H9 (cell line): ENCODE data around the gene RNU4-1. TPM values are rescaled to one million over a fixed set of nuclear protein-coding genes. Genes with fewer than 3 reads are reported as not detected.

Experiments used
- DNase-seq: peaks from one replicate; pipeline ENCODE4 v3.0.0-alpha.2; 2017
- H2AFZ ChIP-seq: one replicate; pipeline ENCODE4 v1.6.1; 2013; ENCODE audit warnings: mild to moderate bottlenecking, low read length, control low read depth, moderate library complexity
- H2AK5ac ChIP-seq: 2 replicates; pipeline ENCODE4 v1.6.1; 2013; ENCODE audit warnings: low read length, control low read depth, mixed read lengths; ENCODE audit not compliant: insufficient read length
- H2BK120ac ChIP-seq: one replicate; pipeline ENCODE4 v1.6.1; 2013; ENCODE audit warnings: low read depth, mild to moderate bottlenecking, low read length, control low read depth, inconsistent platforms; ENCODE audit not compliant: poor library complexity, severe bottlenecking
- H2BK12ac ChIP-seq: 2 replicates; pipeline ENCODE4 v1.6.1; 2013; ENCODE audit warnings: low read length, control low read depth, mixed read lengths, low read depth; ENCODE audit not compliant: insufficient read length
- H2BK15ac ChIP-seq: 2 replicates; pipeline ENCODE4 v1.6.1; 2013; ENCODE audit warnings: low read depth, low read length, control low read depth
- H2BK20ac ChIP-seq: one replicate; pipeline ENCODE4 v1.6.1; 2013; ENCODE audit warnings: low read depth, mild to moderate bottlenecking, low read length, control low read depth, inconsistent platforms; ENCODE audit not compliant: poor library complexity, severe bottlenecking
- H2BK5ac ChIP-seq: 2 replicates; pipeline ENCODE4 v1.6.1; 2013; ENCODE audit warnings: low read length, control low read depth, mixed read lengths; ENCODE audit not compliant: insufficient read length
- H3K14ac ChIP-seq: 2 replicates; pipeline ENCODE4 v1.6.1; 2013; ENCODE audit warnings: low read length, control low read depth; ENCODE audit not compliant: insufficient read depth
- H3K18ac ChIP-seq: 2 replicates; pipeline ENCODE4 v1.6.1; 2013; ENCODE audit warnings: low read depth, mild to moderate bottlenecking, mixed read lengths, low read length, control low read depth; ENCODE audit not compliant: insufficient read length
- H3K23ac ChIP-seq: 2 replicates; pipeline ENCODE4 v1.6.1; 2013; ENCODE audit warnings: low read length, control low read depth, mixed read lengths, low read depth; ENCODE audit not compliant: insufficient read length
- H3K23me2 ChIP-seq: 2 replicates; pipeline ENCODE4 v1.6.1; 2013; ENCODE audit warnings: low read depth, mild to moderate bottlenecking, mixed read lengths, low read length, control low read depth; ENCODE audit not compliant: insufficient read length, poor library complexity, severe bottlenecking
- H3K27ac ChIP-seq: 2 replicates; pipeline ENCODE4 v1.5.1; 2013; ENCODE audit warnings: low read length, control low read depth, mixed read lengths, low read depth; ENCODE audit not compliant: insufficient read length
- H3K27me3 ChIP-seq: 2 replicates; pipeline ENCODE4 v1.6.1; 2013; ENCODE audit warnings: low read length, control low read depth, inconsistent platforms; ENCODE audit not compliant: insufficient read depth
- H3K4ac ChIP-seq: 2 replicates; pipeline ENCODE4 v1.6.1; 2013; ENCODE audit warnings: low read depth, mild to moderate bottlenecking, control low read depth, inconsistent platforms, low read length, moderate library complexity
- H3K4me1 ChIP-seq: 2 replicates; pipeline ENCODE4 v1.6.1; 2013; ENCODE audit warnings: low read length, control low read depth, inconsistent platforms; ENCODE audit not compliant: insufficient read depth
- H3K4me2 ChIP-seq: 2 replicates; pipeline ENCODE4 v1.6.1; 2013; ENCODE audit warnings: low read length, control low read depth, mixed read lengths; ENCODE audit not compliant: insufficient read length, insufficient read depth
- H3K56ac ChIP-seq: 2 replicates; pipeline ENCODE4 v1.6.1; 2013; ENCODE audit warnings: low read depth, mild to moderate bottlenecking, mixed read lengths, low read length, control low read depth; ENCODE audit not compliant: insufficient read length
- H3K79me1 ChIP-seq: 2 replicates; pipeline ENCODE4 v1.6.1; 2013; ENCODE audit warnings: low read depth, mild to moderate bottlenecking, moderate library complexity, low read length, control low read depth, inconsistent platforms; ENCODE audit not compliant: insufficient read depth, poor library complexity, severe bottlenecking
- H3K79me2 ChIP-seq: 2 replicates; pipeline ENCODE4 v1.6.1; 2013; ENCODE audit warnings: low read length, control low read depth, inconsistent platforms; ENCODE audit not compliant: insufficient read depth
- H3K9ac ChIP-seq: 2 replicates; pipeline ENCODE4 v1.6.1; 2013; ENCODE audit warnings: low read length, control low read depth, mixed read lengths; ENCODE audit not compliant: insufficient read length; ENCODE audit errors: extremely low read depth
- H3K9me3 ChIP-seq: one replicate; pipeline ENCODE4 v1.6.1; 2013; ENCODE audit warnings: low read depth, low read length, inconsistent platforms; ENCODE audit not compliant: control insufficient read depth
- H3T11ph ChIP-seq: one replicate; pipeline ENCODE4 v1.6.1; 2013; ENCODE audit warnings: mild to moderate bottlenecking, low read length, control low read depth, inconsistent platforms
- H4K20me1 ChIP-seq: one replicate; pipeline ENCODE4 v1.6.1; 2013; ENCODE audit not compliant: control insufficient read depth, insufficient read length, insufficient read depth
- H4K5ac ChIP-seq: 2 replicates; pipeline ENCODE4 v1.6.1; 2013; ENCODE audit warnings: low read depth, mild to moderate bottlenecking, mixed read lengths, low read length, control low read depth; ENCODE audit not compliant: insufficient read length
- H4K8ac ChIP-seq: replicated peaks from 2 replicates; pipeline ENCODE4 v1.6.1; 2013; ENCODE audit warnings: low read length, control low read depth, mixed read lengths, low read depth; ENCODE audit not compliant: insufficient read length
- H4K91ac ChIP-seq: 2 replicates; pipeline ENCODE4 v1.6.1; 2013; ENCODE audit warnings: low read depth, mild to moderate bottlenecking, moderate library complexity, mixed read lengths, low read length, control low read depth; ENCODE audit not compliant: insufficient read length
- H3K27ac Mint-ChIP-seq, 3 experiments: 2 replicates in 2 of 3; 3 replicates in 1 of 3; pipeline ENCODE4 v1.8.0; 2020 to 2021; ENCODE audit warnings: mixed read lengths in 3 of 3, mild to moderate bottlenecking in 1 of 3, moderate library complexity in 1 of 3
- H3K27me3 Mint-ChIP-seq: 2 replicates; pipeline ENCODE4 v1.8.0; 2021; ENCODE audit warnings: low read depth, mild to moderate bottlenecking, moderate library complexity, mixed read lengths
- H3K36me3 Mint-ChIP-seq, 3 experiments: 2 replicates in 2 of 3; 3 replicates in 1 of 3; pipeline ENCODE4 v1.8.0; 2020 to 2021; ENCODE audit warnings: low read depth in 3 of 3, mixed read lengths in 3 of 3; ENCODE audit not compliant: insufficient read depth in 1 of 3
- H3K4me1 Mint-ChIP-seq, 2 experiments: 2 replicates each; pipeline ENCODE4 v1.8.0; 2020; ENCODE audit warnings: mixed read lengths in 2 of 2
- H3K4me3 Mint-ChIP-seq, 2 experiments: 2 replicates in 1 of 2; 3 replicates in 1 of 2; pipeline ENCODE4 v1.8.0; 2020 to 2021; ENCODE audit warnings: mild to moderate bottlenecking in 2 of 2, mixed read lengths in 2 of 2, moderate library complexity in 1 of 2
- H3K9me3 Mint-ChIP-seq, 2 experiments: 2 replicates in 1 of 2; 3 replicates in 1 of 2; pipeline ENCODE4 v1.8.0; 2020; ENCODE audit warnings: mild to moderate bottlenecking in 2 of 2, mixed read lengths in 2 of 2, moderate library complexity in 1 of 2
- whole genome bisulfite sequencing: extraction: QIAGEN DNeasy Blood & Tissue Kit; methylation state at CpG from one replicate; pipeline ENCODE4 v1.1.7; 2013; ENCODE audit warnings: missing lambda C conversion rate, low lambda C conversion rate, mixed read lengths; ENCODE audit not compliant: insufficient read length; ENCODE audit errors: extremely low coverage; 5-methylcytosine and 5-hydroxymethylcytosine counted together
- total RNA-seq: library from RNA; stranded (reverse); gene quantifications from 2 replicates; pipeline ENCODE4 v1.2.1, GENCODE V29; 2021
- TF ChIP-seq, protein P1 (sequence below): fragments of 200-600 bp; sonication (generic); conservative IDR thresholded peaks from 3 replicates; pipeline ENCODE4 v1.8.0; 2021; ENCODE audit warnings: antibody characterized with exemption, mild to moderate bottlenecking

The RNU4-1 gene
- total RNA-seq, 1 experiment from 2014 or later, result 3,262 TPM

DNA sequence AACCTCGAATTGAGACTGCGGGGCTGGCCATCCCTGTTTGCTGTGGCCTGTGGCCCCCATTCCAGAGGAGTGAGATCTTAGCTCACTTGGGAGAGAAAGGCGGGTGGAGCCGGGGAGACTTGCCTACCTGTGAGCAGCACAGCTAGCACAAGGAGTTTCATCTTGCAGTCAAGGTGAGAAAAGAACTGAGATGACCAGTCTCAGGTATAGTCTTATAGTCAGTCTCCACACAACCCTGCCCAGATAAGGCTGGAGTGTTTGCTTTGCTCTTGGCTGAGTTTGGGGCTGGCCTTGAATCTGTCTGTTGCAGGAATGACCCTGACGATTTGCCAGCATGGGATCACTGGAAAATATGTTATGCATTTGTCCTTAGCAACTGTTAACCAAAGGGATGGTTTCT, 34.6 kb upstream of the RNU4-1 start, which contains the start of gene PLA2G1B:
Gene PLA2G1B (minus strand): TSS at position 187 of the 400 bp plus-strand sequence. CDS start 26 bp downstream, at position 161.
- WGBS, result no CpG with 5 or more reads among the region's 5 CpGs
- Histone ChIP-seq H3K79me1 (no peaks in the 10 kb centered on the region), H2BK5ac (no peak within 1 kb of the TSS), H3K23me2 (no peaks in the 10 kb centered on the region), H2BK12ac (no peak within 1 kb of the TSS), H2AK5ac (no peak within 1 kb of the TSS), H4K20me1 (no peaks in the 10 kb centered on the region), H3K4me2 (no peak within 1 kb of the TSS), H3K9ac (no peak within 1 kb of the TSS), H2BK120ac (no peak within 1 kb of the TSS), H2AFZ (no peak within 1 kb of the TSS), H4K91ac (no peak within 1 kb of the TSS), H4K5ac (no peak within 1 kb of the TSS), H3T11ph (no peak within 1 kb of the TSS), H3K9me3 (no peaks in the 10 kb centered on the region), H3K56ac (no peak within 1 kb of the TSS), H3K27ac (no peak within 1 kb of the TSS), H3K4ac (no peak within 1 kb of the TSS), H2BK20ac (no peak within 1 kb of the TSS), H3K27me3 (no peaks in the 10 kb centered on the region), H3K14ac (no peak within 1 kb of the TSS), H3K23ac (no peak within 1 kb of the TSS), H3K18ac (no peak within 1 kb of the TSS), H4K8ac (no peak within 1 kb of the TSS), H3K79me2 (no peaks in the 10 kb centered on the region), H2BK15ac (no peak within 1 kb of the TSS), H3K4me1 (no peaks in the 10 kb centered on the region)
- Mint-ChIP-seq H3K27ac (no peak within 1 kb of the TSS), H3K9me3 (no peaks in the 10 kb centered on the region), H3K4me1 (peaks cover 5 to 7% of the 10 kb centered on the region in 2 experiments; a peak in 3 of 4 replicates), H3K36me3 (no peaks in the 10 kb centered on the region), H3K27me3 (peaks cover 16% of the 10 kb centered on the region), H3K4me3 (no peak within 1 kb of the TSS; a peak in 1 of 5 replicates)
- DNase-seq, result no peak
- TF ChIP-seq, protein P1, sequence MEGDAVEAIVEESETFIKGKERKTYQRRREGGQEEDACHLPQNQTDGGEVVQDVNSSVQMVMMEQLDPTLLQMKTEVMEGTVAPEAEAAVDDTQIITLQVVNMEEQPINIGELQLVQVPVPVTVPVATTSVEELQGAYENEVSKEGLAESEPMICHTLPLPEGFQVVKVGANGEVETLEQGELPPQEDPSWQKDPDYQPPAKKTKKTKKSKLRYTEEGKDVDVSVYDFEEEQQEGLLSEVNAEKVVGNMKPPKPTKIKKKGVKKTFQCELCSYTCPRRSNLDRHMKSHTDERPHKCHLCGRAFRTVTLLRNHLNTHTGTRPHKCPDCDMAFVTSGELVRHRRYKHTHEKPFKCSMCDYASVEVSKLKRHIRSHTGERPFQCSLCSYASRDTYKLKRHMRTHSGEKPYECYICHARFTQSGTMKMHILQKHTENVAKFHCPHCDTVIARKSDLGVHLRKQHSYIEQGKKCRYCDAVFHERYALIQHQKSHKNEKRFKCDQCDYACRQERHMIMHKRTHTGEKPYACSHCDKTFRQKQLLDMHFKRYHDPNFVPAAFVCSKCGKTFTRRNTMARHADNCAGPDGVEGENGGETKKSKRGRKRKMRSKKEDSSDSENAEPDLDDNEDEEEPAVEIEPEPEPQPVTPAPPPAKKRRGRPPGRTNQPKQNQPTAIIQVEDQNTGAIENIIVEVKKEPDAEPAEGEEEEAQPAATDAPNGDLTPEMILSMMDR, result no peak
